Measurements from ENCODE around the gene OTUD3.

Gene OTUD3

DNA sequence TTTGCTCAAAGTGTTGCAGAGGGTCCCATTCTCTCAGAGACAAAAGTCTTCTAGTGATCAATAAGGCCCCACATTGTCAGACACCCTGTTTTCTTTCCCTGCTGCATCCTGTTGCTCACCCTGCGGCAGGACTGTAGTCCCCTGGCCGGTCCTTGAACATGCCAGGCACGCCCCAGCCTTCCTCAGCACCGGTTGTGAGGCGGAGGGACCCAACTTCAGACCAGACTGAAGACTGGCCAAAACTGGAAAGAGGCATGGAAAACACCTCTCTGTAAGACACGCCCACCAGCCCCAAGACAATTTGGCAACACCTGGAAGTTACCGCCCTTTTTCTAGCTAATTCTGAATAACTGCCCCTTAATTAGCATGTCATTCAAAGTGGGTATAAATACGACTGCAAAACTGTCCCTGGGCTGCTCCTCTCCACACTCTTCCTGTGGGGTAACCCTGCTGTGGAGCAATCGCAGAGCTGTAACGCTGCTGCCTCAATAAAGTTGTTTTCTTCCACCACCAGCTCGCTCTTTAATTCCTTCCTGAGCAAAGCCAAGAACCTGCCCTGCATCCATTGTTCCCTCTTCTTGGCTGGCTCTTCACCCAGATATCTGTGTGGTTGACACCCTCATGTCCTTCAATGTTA lies 73.5 kb downstream of the OTUD3 start:
- no peak for DNase-seq

DNA sequence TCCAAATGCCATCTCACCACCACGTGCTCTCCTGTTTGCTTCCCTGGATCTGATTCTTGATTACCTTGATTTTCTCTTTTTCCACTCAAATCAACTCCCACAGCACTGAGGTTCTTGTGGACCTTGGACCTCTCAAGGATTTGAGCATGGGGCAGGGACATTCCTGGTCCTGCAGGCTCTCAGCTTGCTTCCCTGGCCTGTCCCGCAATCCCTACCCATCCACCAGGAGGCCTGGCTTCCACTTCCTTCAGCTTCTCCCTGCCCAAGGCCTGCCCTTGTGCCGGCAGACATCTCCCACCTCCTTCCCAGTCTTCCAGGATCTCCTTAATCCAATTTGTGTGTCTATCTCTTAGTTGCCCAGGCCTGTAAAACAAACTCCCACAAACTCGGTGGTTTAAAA lies 75.6 kb downstream of the OTUD3 start:
- no peak for DNase-seq

DNA sequence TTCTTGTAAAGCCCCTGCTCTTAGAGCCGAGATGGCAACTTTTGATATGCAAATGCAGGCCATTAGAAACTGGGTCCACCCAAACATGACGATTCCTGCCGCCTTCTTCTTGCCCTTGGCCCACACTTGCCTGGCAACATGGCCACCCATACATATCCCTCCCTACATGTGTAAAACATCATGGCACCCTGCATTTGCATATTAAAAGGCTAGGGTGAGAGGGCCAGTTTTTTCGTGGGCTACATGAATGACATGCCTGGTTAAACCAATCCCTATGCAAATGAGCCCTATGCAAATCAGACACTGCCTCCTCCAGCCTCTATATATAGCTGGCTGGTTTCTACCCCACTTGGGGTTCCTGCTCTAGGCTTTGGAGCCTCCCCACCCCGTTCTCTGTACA lies 78.4 kb downstream of the OTUD3 start:
- DNase-seq: no peak
